Calu3 (cell line): ENCODE results near the gene ABCE1. TPM values are rescaled to one million over a fixed set of nuclear protein-coding genes. Genes with fewer than 3 reads are reported as not detected.
A peak's percentile ranks its signal among the peaks of the same experiment; 100 is the strongest.
"Not testable (repeated sequence)": the region's sequence is repeated elsewhere in the genome, so short reads cannot be mapped to it uniquely, and the experiment has no call there.

ENCODE experiments used
- BruUV-seq: library from RNA; stranded (reverse); fragments of 400-500 nt; replicated peaks from 2 replicates; lab custom pipeline; 2021; lab: Mats Ljungman, UMichigan
- CTCF ChIA-PET: fragments of 300-600 bp; sonication (Branson Sonifier 250); formaldehyde crosslinking; loops from one replicate; lab custom pipeline; 2022; ENCODE audit warnings: antibody characterized with exemption; lab: Charles Lee
- DNase-seq: peaks from one replicate; pipeline ENCODE4 v3.0.0; 2022
- H3K27ac Mint-ChIP-seq: one replicate; pipeline ENCODE4 v1.8.0; 2022; ENCODE audit warnings: mixed read lengths; ENCODE audit not compliant: unreplicated experiment
- H3K27me3 Mint-ChIP-seq: one replicate; pipeline ENCODE4 v1.8.0; 2022; ENCODE audit warnings: mixed read lengths; ENCODE audit not compliant: unreplicated experiment
- H3K36me3 Mint-ChIP-seq: one replicate; pipeline ENCODE4 v1.8.0; 2022; ENCODE audit warnings: mild to moderate bottlenecking, moderate library complexity, mixed read lengths; ENCODE audit not compliant: insufficient read depth, unreplicated experiment
- H3K4me1 Mint-ChIP-seq: one replicate; pipeline ENCODE4 v1.8.0; 2022; ENCODE audit warnings: mild to moderate bottlenecking, low read depth, mixed read lengths; ENCODE audit not compliant: unreplicated experiment
- H3K4me3 Mint-ChIP-seq: one replicate; pipeline ENCODE4 v1.8.0; 2022; ENCODE audit warnings: mild to moderate bottlenecking, low read depth, moderate library complexity, mixed read lengths; ENCODE audit not compliant: unreplicated experiment
- H3K9me3 Mint-ChIP-seq: one replicate; pipeline ENCODE4 v1.8.0; 2022; ENCODE audit warnings: low read depth, mixed read lengths; ENCODE audit not compliant: unreplicated experiment
- intact Hi-C: fragments of 100-400 bp; cut with micrococcal nuclease; formaldehyde crosslinking; loops from one replicate; pipeline ENCODE4 v1.10.0; 2022; ENCODE audit not compliant: unreplicated experiment
- total RNA-seq: library from RNA; stranded (reverse); gene quantifications from 2 replicates; pipeline ENCODE4 v1.2.3, GENCODE V29; 2022
- TF ChIP-seq, protein P1 (sequence below): fragments of 200-600 bp; IDR thresholded peaks from one replicate; pipeline ENCODE4 v1.8.0; 2022; ENCODE audit warnings: antibody characterized with exemption; ENCODE audit not compliant: unreplicated experiment

Gene ABCE1
- total RNA-seq, 1 experiment from 2014 or later: 67.4 TPM

DNA sequence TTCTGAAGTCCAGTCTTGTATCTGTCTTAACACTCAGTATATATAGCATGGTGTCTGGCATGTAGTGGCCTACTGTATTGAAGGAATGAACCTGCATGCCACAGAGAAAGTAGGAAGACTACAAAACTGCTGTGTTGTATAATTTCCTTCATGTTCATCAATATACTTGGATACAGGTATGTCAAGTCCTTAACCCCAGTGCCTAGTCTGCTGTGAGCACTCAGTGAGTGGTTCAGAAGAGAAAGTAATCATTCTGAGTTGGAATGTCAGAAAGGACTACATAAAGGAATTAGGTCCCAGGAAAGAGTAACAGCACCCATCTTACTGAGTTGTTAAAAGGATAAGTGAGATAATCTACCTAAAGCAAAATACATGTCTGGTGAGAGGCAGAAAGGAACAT, 32.0 kb downstream of the ABCE1 start:
- H3K27ac Mint-ChIP-seq: no peak overlapping the region
- H3K9me3 Mint-ChIP-seq: no peaks in the 10 kb centered on the region
- peaks cover 27% of the 10 kb centered on the region for H3K36me3 Mint-ChIP-seq
- intact Hi-C loops: no loop called here
- H3K4me3 Mint-ChIP-seq: no peak overlapping the region
- no peaks in the 10 kb centered on the region for H3K27me3 Mint-ChIP-seq
- DNase-seq: no peak
- peaks cover 8% of the 10 kb centered on the region for H3K4me1 Mint-ChIP-seq
- BruUV-seq: no TSS peak
- TF ChIP-seq, protein P1, sequence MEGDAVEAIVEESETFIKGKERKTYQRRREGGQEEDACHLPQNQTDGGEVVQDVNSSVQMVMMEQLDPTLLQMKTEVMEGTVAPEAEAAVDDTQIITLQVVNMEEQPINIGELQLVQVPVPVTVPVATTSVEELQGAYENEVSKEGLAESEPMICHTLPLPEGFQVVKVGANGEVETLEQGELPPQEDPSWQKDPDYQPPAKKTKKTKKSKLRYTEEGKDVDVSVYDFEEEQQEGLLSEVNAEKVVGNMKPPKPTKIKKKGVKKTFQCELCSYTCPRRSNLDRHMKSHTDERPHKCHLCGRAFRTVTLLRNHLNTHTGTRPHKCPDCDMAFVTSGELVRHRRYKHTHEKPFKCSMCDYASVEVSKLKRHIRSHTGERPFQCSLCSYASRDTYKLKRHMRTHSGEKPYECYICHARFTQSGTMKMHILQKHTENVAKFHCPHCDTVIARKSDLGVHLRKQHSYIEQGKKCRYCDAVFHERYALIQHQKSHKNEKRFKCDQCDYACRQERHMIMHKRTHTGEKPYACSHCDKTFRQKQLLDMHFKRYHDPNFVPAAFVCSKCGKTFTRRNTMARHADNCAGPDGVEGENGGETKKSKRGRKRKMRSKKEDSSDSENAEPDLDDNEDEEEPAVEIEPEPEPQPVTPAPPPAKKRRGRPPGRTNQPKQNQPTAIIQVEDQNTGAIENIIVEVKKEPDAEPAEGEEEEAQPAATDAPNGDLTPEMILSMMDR: no peak
- CTCF ChIA-PET: no interaction called here

DNA sequence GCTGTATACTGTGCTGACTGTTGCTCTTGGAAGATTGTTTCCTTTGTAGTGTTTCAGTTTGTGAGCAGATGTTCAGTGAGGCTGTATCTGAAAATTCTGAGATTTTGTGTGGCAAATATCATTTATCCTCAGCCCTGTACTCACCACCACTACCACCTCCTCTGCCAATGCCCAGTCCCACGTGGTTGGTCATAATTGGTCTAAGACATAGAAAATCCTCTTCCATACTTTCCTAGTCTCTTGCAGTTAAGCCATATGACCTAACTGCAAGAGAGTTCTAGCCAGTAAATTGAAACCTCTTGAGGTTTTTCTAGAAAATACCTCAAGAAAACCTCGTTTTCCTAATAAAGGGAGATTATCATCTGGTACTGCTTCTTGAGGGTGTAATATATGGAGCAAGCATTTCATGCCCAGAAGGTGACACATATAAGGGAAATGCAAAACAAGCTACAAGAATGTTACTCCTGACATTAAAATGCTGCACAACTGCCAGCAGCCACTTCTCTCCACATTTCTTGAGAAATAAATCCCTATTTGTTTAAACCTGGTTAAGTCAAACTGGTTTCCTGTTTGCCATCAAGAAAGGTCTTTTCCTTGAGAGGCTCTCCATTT, 32.8 kb downstream of the ABCE1 start:
- DNase-seq: no peak
- intact Hi-C loops: no loop called here

DNA sequence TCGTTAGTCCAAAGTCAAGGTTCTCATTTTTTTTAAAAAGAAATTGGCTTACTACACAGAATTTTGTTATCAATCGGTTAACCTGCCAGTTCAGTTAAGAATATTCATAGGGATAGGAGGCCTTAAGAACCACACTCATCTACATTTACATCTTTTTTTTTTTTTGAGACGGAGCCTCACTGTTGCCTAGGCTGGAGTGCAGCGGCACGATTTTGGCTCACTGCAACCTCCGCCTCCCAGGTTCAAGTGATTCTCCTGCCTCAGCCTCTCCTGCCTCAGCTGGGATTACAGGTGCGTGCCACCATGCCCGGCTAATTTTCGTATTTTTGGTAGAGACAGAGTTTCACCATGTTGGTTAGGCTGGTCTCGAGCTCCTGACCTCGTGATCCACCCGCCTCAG, 33.7 kb downstream of the ABCE1 start:
- no TSS peak for BruUV-seq
- DNase-seq: no peak
- Mint-ChIP-seq H3K36me3 (peaks cover 17% of the 10 kb centered on the region), H3K27ac (no peak overlapping the region), H3K27me3 (no peaks in the 10 kb centered on the region), H3K4me3 (no peak overlapping the region), H3K9me3 (no peaks in the 10 kb centered on the region), H3K4me1 (peaks cover 8% of the 10 kb centered on the region)
- CTCF ChIA-PET: no interaction called here
- TF ChIP-seq, protein P1: no peak
- intact Hi-C loops: loop anchor here (2.0 kb wide), 1 partner anchor 13 kb away; no protein-coding TSS in a partner anchor

More for the DNA sequence above, 32.8 kb downstream of the ABCE1 start:
- peaks cover 8% of the 10 kb centered on the region for H3K4me1 Mint-ChIP-seq
- BruUV-seq: no TSS peak
- CTCF ChIA-PET: no interaction called here
- H3K4me3 Mint-ChIP-seq: no peak overlapping the region
- H3K9me3 Mint-ChIP-seq: no peaks in the 10 kb centered on the region
- TF ChIP-seq, protein P1: no peak
- no peaks in the 10 kb centered on the region for H3K27me3 Mint-ChIP-seq
- no peak overlapping the region for H3K27ac Mint-ChIP-seq
- H3K36me3 Mint-ChIP-seq: peaks cover 26% of the 10 kb centered on the region

DNA sequence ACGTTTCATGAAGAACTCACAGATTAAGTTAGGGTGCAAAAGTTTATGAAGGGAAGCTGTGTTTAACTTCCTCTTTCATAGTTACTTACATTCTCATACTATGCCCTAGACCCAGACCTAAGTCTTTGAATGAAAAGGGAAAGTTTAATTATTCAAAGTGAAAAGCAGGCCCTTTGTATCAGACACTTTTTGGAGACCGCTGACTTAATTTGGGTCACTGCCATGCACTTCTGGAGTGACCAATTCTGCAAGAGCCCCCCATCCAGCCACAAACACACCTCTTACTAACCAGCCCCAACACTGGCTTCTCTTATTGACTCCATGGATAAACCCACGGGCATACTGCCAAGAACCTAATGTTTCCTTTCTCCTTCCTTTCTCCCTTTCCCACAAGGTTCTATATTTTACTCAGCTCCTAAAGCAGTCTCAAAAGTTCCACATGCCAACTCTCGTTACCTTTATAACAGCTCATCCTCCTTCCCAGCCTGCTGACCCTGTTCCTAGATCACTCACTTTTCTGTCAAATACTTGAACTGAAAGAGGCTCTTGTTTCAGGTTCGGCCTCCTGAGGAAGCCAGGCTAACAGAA, 34.5 kb downstream of the ABCE1 start:
- Mint-ChIP-seq H3K27me3 (no peaks in the 10 kb centered on the region), H3K27ac (peak overlapping the region; percentile 53), H3K4me3 (no peak overlapping the region), H3K36me3 (peaks cover 16% of the 10 kb centered on the region), H3K9me3 (no peaks in the 10 kb centered on the region), H3K4me1 (peaks cover 8% of the 10 kb centered on the region)
- CTCF ChIA-PET: no interaction called here
- BruUV-seq: no TSS peak
- TF ChIP-seq, protein P1: no peak
- intact Hi-C loops: loop anchor here (2.0 kb wide), 1 partner anchor 14 kb away; no protein-coding TSS in a partner anchor
- DNase-seq: no peak

DNA sequence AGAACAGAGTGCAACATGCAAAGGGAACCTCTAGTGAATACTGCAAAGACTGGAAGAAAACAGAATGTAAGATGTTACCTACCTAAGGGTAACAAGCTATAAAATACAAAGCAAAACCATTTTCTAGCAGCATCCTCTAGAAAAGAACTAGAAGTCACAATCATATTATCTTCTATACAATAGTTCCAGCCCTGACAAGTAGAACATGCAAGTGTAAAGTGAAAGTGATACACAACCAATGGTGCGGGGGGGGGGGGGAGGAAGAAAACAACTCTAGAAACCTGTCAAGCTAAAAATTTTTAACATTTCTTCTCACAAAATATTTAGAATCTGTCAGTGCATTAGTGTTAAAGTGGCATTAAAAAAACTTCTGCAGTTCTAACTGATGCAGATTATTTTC, 38.1 kb downstream of the ABCE1 start:
- not testable (repeated sequence) for BruUV-seq

More for the DNA sequence above, 38.1 kb downstream of the ABCE1 start:
- CTCF ChIA-PET, H3K27ac Mint-ChIP-seq, H3K4me3 Mint-ChIP-seq, H3K4me1 Mint-ChIP-seq, DNase-seq, H3K9me3 Mint-ChIP-seq, intact Hi-C loops, H3K27me3 Mint-ChIP-seq, H3K36me3 Mint-ChIP-seq: not testable (repeated sequence)
